Stimulated activated naive CD8-positive, alpha-beta T cell treated with anti-CD3 and anti-CD28 coated beads, Interleukin-15, Interleukin-2, amounts not matched to agents 100 ng/mL and 50 ng/mL, for 24 hours (primary cell): ENCODE data around the gene EXT2.

ENCODE experiments used
- H3K27ac Mint-ChIP-seq: one replicate; pipeline ENCODE4 v1.8.0; 2021; ENCODE audit warnings: mild to moderate bottlenecking, mixed read lengths
- H3K27me3 Mint-ChIP-seq: one replicate; pipeline ENCODE4 v1.8.0; 2021; ENCODE audit warnings: mixed read lengths
- H3K36me3 Mint-ChIP-seq: one replicate; pipeline ENCODE4 v1.8.0; 2021; ENCODE audit warnings: low read depth, mixed read lengths
- H3K4me1 Mint-ChIP-seq: one replicate; pipeline ENCODE4 v1.8.0; 2021; ENCODE audit warnings: low read depth, mixed read lengths
- H3K4me3 Mint-ChIP-seq: one replicate; pipeline ENCODE4 v1.8.0; 2021; ENCODE audit warnings: mild to moderate bottlenecking, mixed read lengths
- H3K9me3 Mint-ChIP-seq: one replicate; pipeline ENCODE4 v1.8.0; 2021; ENCODE audit warnings: mixed read lengths

Gene EXT2

GRCh38 chr11:44072757-44073658 lies 22.5 kb upstream of the EXT2 start:
- Mint-ChIP-seq H3K4me3 (no peak overlapping the region), H3K27me3 (no peaks in the 10 kb centered on the region), H3K36me3 (peaks cover 8% of the 10 kb centered on the region), H3K9me3 (no peaks in the 10 kb centered on the region), H3K4me1 (no peaks in the 10 kb centered on the region), H3K27ac (no peak overlapping the region)

- Mint-ChIP-seq H3K4me3 (no peak overlapping the region), H3K9me3 (no peaks in the 10 kb centered on the region), H3K4me1 (no peaks in the 10 kb centered on the region), H3K27me3 (no peaks in the 10 kb centered on the region), H3K27ac (no peak overlapping the region), H3K36me3 (peaks cover 8% of the 10 kb centered on the region)
Measured at GRCh38 chr11:44078794-44079193, 16.7 kb upstream of the EXT2 start.

- H3K4me3 Mint-ChIP-seq = no peak overlapping the region
- H3K9me3 Mint-ChIP-seq = no peaks in the 10 kb centered on the region
- H3K27ac Mint-ChIP-seq = no peak overlapping the region
- H3K36me3 Mint-ChIP-seq = peaks cover 8% of the 10 kb centered on the region
- no peaks in the 10 kb centered on the region for H3K27me3 Mint-ChIP-seq
- H3K4me1 Mint-ChIP-seq = no peaks in the 10 kb centered on the region
Measured at GRCh38 chr11:44079376-44079775, 16.1 kb upstream of the EXT2 start.

GRCh38 chr11:44080951-44081350 lies 14.5 kb upstream of the EXT2 start:
- Mint-ChIP-seq H3K27ac (no peak overlapping the region), H3K36me3 (peaks cover 5% of the 10 kb centered on the region), H3K9me3 (peaks cover 5% of the 10 kb centered on the region), H3K4me3 (no peak overlapping the region), H3K4me1 (no peaks in the 10 kb centered on the region), H3K27me3 (no peaks in the 10 kb centered on the region)

GRCh38 chr11:44082645-44083044 lies 12.8 kb upstream of the EXT2 start:
- no peak overlapping the region for H3K4me3 Mint-ChIP-seq
- no peaks in the 10 kb centered on the region for H3K4me1 Mint-ChIP-seq
- H3K36me3 Mint-ChIP-seq = peaks cover 10% of the 10 kb centered on the region
- H3K9me3 Mint-ChIP-seq = peaks cover 5% of the 10 kb centered on the region
- no peaks in the 10 kb centered on the region for H3K27me3 Mint-ChIP-seq
- H3K27ac Mint-ChIP-seq = no peak overlapping the region

- no peaks in the 10 kb centered on the region for H3K27me3 Mint-ChIP-seq
- no peak overlapping the region for H3K27ac Mint-ChIP-seq
- no peaks in the 10 kb centered on the region for H3K4me1 Mint-ChIP-seq
- H3K4me3 Mint-ChIP-seq = no peak overlapping the region
- H3K36me3 Mint-ChIP-seq = peaks cover 10% of the 10 kb centered on the region
- peaks cover 5% of the 10 kb centered on the region for H3K9me3 Mint-ChIP-seq
Measured at GRCh38 chr11:44083433-44083832, 12.0 kb upstream of the EXT2 start.

GRCh38 chr11:44083906-44084305 lies 11.6 kb upstream of the EXT2 start:
- peaks cover 10% of the 10 kb centered on the region for H3K36me3 Mint-ChIP-seq
- no peaks in the 10 kb centered on the region for H3K27me3 Mint-ChIP-seq
- H3K4me3 Mint-ChIP-seq = no peak overlapping the region
- peaks cover 5% of the 10 kb centered on the region for H3K9me3 Mint-ChIP-seq
- no peak overlapping the region for H3K27ac Mint-ChIP-seq
- H3K4me1 Mint-ChIP-seq = no peaks in the 10 kb centered on the region

GRCh38 chr11:44085330-44085729 lies 10.1 kb upstream of the EXT2 start:
- H3K36me3 Mint-ChIP-seq = peaks cover 10% of the 10 kb centered on the region
- H3K4me1 Mint-ChIP-seq = no peaks in the 10 kb centered on the region
- H3K27ac Mint-ChIP-seq = no peak overlapping the region
- no peak overlapping the region for H3K4me3 Mint-ChIP-seq
- no peaks in the 10 kb centered on the region for H3K27me3 Mint-ChIP-seq
- peaks cover 5% of the 10 kb centered on the region for H3K9me3 Mint-ChIP-seq

GRCh38 chr11:44088377-44088776 lies 7.1 kb upstream of the EXT2 start:
- Mint-ChIP-seq H3K27ac (no peak overlapping the region), H3K36me3 (peaks cover 10% of the 10 kb centered on the region), H3K9me3 (peaks cover 5% of the 10 kb centered on the region), H3K4me3 (no peak overlapping the region), H3K27me3 (no peaks in the 10 kb centered on the region), H3K4me1 (no peaks in the 10 kb centered on the region)

- Mint-ChIP-seq H3K4me3 (no peak overlapping the region), H3K9me3 (peaks cover 5% of the 10 kb centered on the region), H3K4me1 (no peaks in the 10 kb centered on the region), H3K36me3 (peaks cover 10% of the 10 kb centered on the region), H3K27ac (no peak overlapping the region), H3K27me3 (no peaks in the 10 kb centered on the region)
Measured at GRCh38 chr11:44088871-44089270, 6.6 kb upstream of the EXT2 start.

GRCh38 chr11:44090539-44090938 lies 4.9 kb upstream of the EXT2 start:
- Mint-ChIP-seq H3K27ac (no peak overlapping the region), H3K4me1 (peaks cover 14% of the 10 kb centered on the region), H3K4me3 (no peak overlapping the region), H3K9me3 (peaks cover 2% of the 10 kb centered on the region), H3K27me3 (no peaks in the 10 kb centered on the region), H3K36me3 (peaks cover 7% of the 10 kb centered on the region)

GRCh38 chr11:44094260-44094868 lies 1.1 kb upstream of the EXT2 start:
- Mint-ChIP-seq H3K36me3 (peaks cover under 1% of the 10 kb centered on the region), H3K27ac (no peak overlapping the region), H3K4me3 (no peak overlapping the region), H3K9me3 (no peaks in the 10 kb centered on the region), H3K4me1 (peaks cover 27% of the 10 kb centered on the region), H3K27me3 (no peaks in the 10 kb centered on the region)

- peak overlapping the region; percentile 21 for H3K27ac Mint-ChIP-seq
- peak overlapping the region; percentile 84 for H3K4me3 Mint-ChIP-seq
- no peaks in the 10 kb centered on the region for H3K27me3 Mint-ChIP-seq
- H3K36me3 Mint-ChIP-seq = peaks cover 11% of the 10 kb centered on the region
- H3K4me1 Mint-ChIP-seq = peaks cover 27% of the 10 kb centered on the region
- no peaks in the 10 kb centered on the region for H3K9me3 Mint-ChIP-seq
Measured at GRCh38 chr11:44096360-44097185, 1.1 kb downstream of the EXT2 start.

GRCh38 chr11:44097821-44098220 lies 2.3 kb downstream of the EXT2 start:
- Mint-ChIP-seq H3K4me1 (peaks cover 33% of the 10 kb centered on the region), H3K9me3 (no peaks in the 10 kb centered on the region), H3K4me3 (no peak overlapping the region), H3K36me3 (peaks cover 11% of the 10 kb centered on the region), H3K27me3 (no peaks in the 10 kb centered on the region), H3K27ac (no peak overlapping the region)

- H3K36me3 Mint-ChIP-seq = peaks cover 19% of the 10 kb centered on the region
- H3K4me1 Mint-ChIP-seq = peaks cover 37% of the 10 kb centered on the region
- no peaks in the 10 kb centered on the region for H3K9me3 Mint-ChIP-seq
- no peaks in the 10 kb centered on the region for H3K27me3 Mint-ChIP-seq
- H3K4me3 Mint-ChIP-seq = no peak overlapping the region
- no peak overlapping the region for H3K27ac Mint-ChIP-seq
Measured at GRCh38 chr11:44101098-44101497, 5.6 kb downstream of the EXT2 start.
